GM10266 (cell line): ENCODE measurements around the gene RHOC.
A peak's percentile ranks its signal among the peaks of the same experiment; 100 is the strongest.
"Not testable (repeated sequence)": the region's sequence is repeated elsewhere in the genome, so short reads cannot be mapped to it uniquely, and the experiment has no call there.

Experiments
- DNase-seq: peaks from one replicate; pipeline ENCODE4 v3.0.0; 2012; ENCODE audit errors: extremely low spot score
- CTCF ChIP-seq: IDR thresholded peaks from 2 replicates; pipeline ENCODE4 v1.5.1; 2012; ENCODE audit warnings: mild to moderate bottlenecking, low read depth; ENCODE audit not compliant: control insufficient read depth, insufficient read depth; ENCODE audit errors: missing control alignments

The RHOC gene

GRCh38 chr1:112731451-112731850 lies 24.5 kb upstream of the RHOC start:
- no peak for TF ChIP-seq CTCF
- no peak for DNase-seq

- DNase-seq: no peak
- no peak for TF ChIP-seq CTCF
These were observed 23.0 kb upstream of the RHOC start for GRCh38 chr1:112729909-112730308.

GRCh38 chr1:112729011-112729410 lies 22.1 kb upstream of the RHOC start:
- not testable (repeated sequence) for DNase-seq

GRCh38 chr1:112728306-112728971 lies 21.5 kb upstream of the RHOC start:
- not testable (repeated sequence) for DNase-seq

- TF ChIP-seq CTCF: peak; percentile 9
- no peak for DNase-seq
These were observed 20.8 kb upstream of the RHOC start for GRCh38 chr1:112727716-112728115.

GRCh38 chr1:112724240-112724639 lies 17.3 kb upstream of the RHOC start:
- DNase-seq: not testable (repeated sequence)

GRCh38 chr1:112723511-112723839 lies 16.5 kb upstream of the RHOC start:
- no peak for TF ChIP-seq CTCF
- no peak for DNase-seq

- no peak for TF ChIP-seq CTCF
These were observed 15.9 kb upstream of the RHOC start for GRCh38 chr1:112722601-112723510.

More at GRCh38 chr1:112722601-112723510, 15.9 kb upstream of the RHOC start:
- DNase-seq: no peak
